Cardiac muscle cell (in vitro differentiated cells and primary cell): Measurements from ENCODE around the gene COL4A1. TPM values are rescaled to one million over a fixed set of nuclear protein-coding genes. Genes with fewer than 3 reads are reported as not detected.

ENCODE experiments used
- polyA plus RNA-seq: library from polyadenylated mRNA; unstranded; fragments of >200 nt; fragmentation: Nextera tagmentation; extraction: Ambion mirVana; gene quantifications from 2 replicates; pipeline ENCODE4 v1.2.1, GENCODE V29; 2016
- total RNA-seq: library from RNA; depleted of rRNA; stranded (reverse); fragments of >200 nt; gene quantifications from 2 replicates; pipeline ENCODE4 v1.2.3, GENCODE V29; 2016

COL4A1 gene
- total and polyA plus RNA-seq, 2 experiments from 2014 or later = 73.9 to 171 TPM

Other genes starting within 250 kb of the COL4A1 start
- gene COL4A2, start 127 bp upstream of the COL4A1 start, total RNA-seq = 285 and 516 TPM in 2 replicates
- 184 and 277 TPM in 2 replicates for gene COL4A2, start 127 bp upstream of the COL4A1 start, polyA plus RNA-seq